ENCODE data around the gene UTY.

DNA sequence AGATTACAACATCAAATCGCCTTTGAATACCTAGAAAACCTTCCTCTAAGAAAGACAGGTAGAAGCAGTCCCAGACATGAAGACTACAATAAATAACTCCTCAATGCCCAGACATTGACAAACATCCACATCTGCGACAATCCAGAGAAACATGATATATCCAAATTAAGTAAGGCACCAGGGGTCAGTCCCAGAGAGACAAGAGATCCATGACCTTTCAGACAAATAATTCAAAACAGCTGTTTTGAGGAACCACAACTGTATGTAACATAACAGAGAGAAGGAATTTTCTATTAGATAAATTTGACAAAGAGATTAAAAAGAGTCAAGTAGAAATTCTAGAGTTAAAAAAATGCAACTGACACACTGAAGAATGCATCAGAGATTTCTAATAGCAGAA, 200.3 kb downstream of the UTY start:
- TF ChIP-seq, protein P1, sequence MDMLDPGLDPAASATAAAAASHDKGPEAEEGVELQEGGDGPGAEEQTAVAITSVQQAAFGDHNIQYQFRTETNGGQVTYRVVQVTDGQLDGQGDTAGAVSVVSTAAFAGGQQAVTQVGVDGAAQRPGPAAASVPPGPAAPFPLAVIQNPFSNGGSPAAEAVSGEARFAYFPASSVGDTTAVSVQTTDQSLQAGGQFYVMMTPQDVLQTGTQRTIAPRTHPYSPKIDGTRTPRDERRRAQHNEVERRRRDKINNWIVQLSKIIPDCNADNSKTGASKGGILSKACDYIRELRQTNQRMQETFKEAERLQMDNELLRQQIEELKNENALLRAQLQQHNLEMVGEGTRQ (IDR thresholded peaks at IDR 0.05; ENCODE audit: low read length): no peak
- TF ChIP-seq PHF8 (conservative IDR thresholded peaks at IDR 0.05; ENCODE audit: low read depth, low read length): no peak

All from H1 (cell line).